ENCODE data around the gene PLCG1.

The PLCG1 gene

GRCh38 chr20:41214666-41215065 is 77.3 kb downstream of the PLCG1 start:
- no peak for DNase-seq (ENCODE audit: low spot score)

- DNase-seq (ENCODE audit: low spot score), result no peak
These were observed 80.1 kb downstream of the PLCG1 start for GRCh38 chr20:41217422-41217821.

GRCh38 chr20:41218466-41218865 is 81.1 kb downstream of the PLCG1 start:
- DNase-seq (ENCODE audit: low spot score), result no peak

- DNase-seq (ENCODE audit: low spot score), result no peak
These were observed 82.5 kb downstream of the PLCG1 start for GRCh38 chr20:41219824-41220223.

GRCh38 chr20:41221614-41222218 is 84.4 kb downstream of the PLCG1 start:
- DNase-seq (ENCODE audit: low spot score), result no peak

- DNase-seq (ENCODE audit: low spot score), result no peak
These were observed 85.0 kb downstream of the PLCG1 start for GRCh38 chr20:41222296-41222695.

GRCh38 chr20:41222703-41223102 is 85.4 kb downstream of the PLCG1 start:
- no peak for DNase-seq (ENCODE audit: low spot score)

GRCh38 chr20:41223112-41223511 is 85.8 kb downstream of the PLCG1 start:
- no peak for DNase-seq (ENCODE audit: low spot score)

- DNase-seq (ENCODE audit: low spot score), result no peak
These were observed 86.9 kb downstream of the PLCG1 start for GRCh38 chr20:41224281-41224680.

- no peak for DNase-seq (ENCODE audit: low spot score)
These were observed 87.7 kb downstream of the PLCG1 start for GRCh38 chr20:41225091-41225490.

- DNase-seq (ENCODE audit: low spot score), result no peak
These were observed 89.1 kb downstream of the PLCG1 start for GRCh38 chr20:41226426-41226825.

Data from RKO (cell line).